GM12874 (cell line): ENCODE data around the gene HRC.

ENCODE experiments used
- CTCF ChIP-seq: IDR thresholded peaks from 2 replicates; pipeline ENCODE4 v1.5.1; 2011; ENCODE audit warnings: low read depth, mild to moderate bottlenecking, control low read depth, low read length, moderate library complexity; ENCODE audit not compliant: insufficient read depth

Gene HRC

DNA sequence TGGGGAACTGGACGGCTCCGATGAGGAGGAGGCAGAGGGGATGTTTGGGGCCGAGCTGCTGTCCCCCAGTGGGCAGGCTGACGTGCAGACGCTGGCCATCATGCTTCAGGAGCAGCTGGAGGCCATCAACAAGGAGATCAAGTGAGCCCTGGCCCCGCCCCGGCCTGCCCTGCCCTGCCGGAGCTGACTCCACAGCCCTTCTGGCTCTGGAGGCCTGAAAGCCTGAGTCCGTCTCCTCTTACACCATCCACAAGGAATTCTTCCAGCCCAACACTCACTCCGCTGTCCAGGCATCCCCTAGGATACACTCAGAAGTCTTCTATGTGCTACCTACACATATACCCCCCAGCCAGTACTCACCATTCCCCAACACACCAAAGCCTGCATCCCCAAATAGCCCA lies 18.4 kb downstream of the HRC start:
- TF ChIP-seq CTCF, result no peak

DNA sequence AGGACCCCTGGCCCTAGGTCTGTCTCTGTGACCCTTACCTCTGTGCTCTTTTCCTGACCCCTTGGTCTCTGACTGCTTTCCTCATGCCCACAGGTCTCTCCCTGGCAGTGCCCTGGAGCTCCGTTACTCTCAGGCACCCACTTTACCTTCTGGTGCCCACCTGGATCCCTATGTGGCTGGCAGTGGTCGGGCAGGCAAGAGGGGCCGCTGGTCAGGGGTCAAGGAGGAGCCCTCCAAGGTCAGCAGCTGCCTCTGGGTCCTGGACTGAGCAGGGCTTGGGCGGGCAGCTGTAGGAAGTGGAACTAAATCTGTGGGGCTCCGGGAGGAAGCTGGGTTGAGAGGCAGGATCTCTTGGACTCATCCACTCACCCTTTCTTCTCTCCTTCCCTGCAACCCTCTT lies 19.5 kb downstream of the HRC start:
- TF ChIP-seq CTCF, result no peak

GRCh38 chr19:49133621-49134454 lies 21.4 kb downstream of the HRC start:
- no peak for TF ChIP-seq CTCF

GRCh38 chr19:49132974-49133609 lies 22.1 kb downstream of the HRC start:
- no peak for TF ChIP-seq CTCF

- TF ChIP-seq CTCF, result no peak
Measured at GRCh38 chr19:49130325-49130724, 24.9 kb downstream of the HRC start.

GRCh38 chr19:49129238-49129583 lies 26.0 kb downstream of the HRC start:
- no peak for TF ChIP-seq CTCF

DNA sequence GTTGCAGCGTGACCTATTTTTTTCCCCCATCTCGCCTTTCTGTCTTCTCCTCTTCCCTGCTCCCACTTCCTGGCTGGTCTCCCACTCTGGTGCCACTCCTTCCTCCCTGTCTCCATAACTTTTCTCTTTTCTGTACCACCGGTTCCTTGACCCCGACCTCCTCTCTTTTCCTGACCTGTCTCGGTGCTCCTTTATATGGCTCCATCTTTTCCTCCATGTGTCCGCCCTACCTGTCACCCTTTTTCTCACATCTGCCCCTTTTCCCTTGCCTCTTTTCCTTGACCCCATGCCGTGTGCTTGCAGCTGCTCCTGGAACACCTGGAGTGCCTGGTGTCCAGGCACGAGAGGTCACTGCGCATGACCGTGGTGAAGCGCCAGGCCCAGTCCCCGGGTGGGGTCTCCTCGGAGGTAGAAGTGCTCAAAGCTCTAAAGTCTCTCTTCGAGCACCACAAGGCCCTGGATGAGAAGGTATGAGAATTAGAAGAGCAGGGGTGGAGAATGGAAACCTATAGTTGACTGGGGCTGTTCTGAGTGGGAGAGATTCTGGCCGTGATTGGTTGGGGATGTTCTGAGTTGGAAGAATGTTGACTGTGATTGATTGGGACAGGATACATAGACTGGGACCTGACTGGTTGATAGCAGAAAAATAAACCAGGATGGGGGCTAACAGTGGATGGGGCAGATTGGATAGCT lies 26.5 kb downstream of the HRC start:
- no peak for TF ChIP-seq CTCF
